ENCODE results near the gene CGNL1.

DNA sequence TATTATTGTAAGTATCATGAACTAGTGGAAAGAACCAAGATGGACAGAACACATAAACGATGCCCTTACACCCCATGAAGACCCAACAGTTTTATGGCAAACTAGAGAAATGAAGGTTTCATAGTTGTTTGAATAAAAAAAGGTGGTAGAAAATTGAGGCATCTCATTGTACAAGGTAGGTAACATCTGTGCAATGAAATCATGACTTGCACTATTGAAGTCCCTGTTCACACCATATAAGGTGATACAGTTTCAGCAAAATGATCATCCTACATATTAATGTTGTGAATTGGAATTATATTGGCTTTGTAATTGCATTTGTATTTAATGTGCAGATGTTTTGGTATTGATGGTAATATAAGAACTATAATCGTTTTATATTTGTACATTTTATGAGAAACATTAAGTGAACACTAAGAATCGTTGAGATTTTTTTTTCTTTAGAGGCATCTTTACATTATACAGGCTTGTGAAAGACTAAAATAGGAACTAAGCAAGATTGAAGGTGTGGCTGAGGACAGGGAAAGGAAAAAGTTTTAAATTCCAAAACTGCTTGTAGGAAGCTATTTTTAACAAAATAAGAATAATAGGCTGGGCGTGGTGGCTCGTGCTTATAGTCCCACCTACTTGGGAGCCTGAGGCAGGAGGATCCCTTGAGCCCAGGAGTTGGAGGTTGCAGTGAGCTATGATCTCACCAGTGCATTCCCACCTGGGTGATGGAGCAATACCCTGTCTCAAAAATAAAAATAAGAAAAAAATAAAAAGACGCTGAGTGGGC, 48.5 kb downstream of the CGNL1 start:
- no peak for TF ChIP-seq POLR2A (IDR thresholded peaks at IDR 0.05)
- TF ChIP-seq, protein P1, sequence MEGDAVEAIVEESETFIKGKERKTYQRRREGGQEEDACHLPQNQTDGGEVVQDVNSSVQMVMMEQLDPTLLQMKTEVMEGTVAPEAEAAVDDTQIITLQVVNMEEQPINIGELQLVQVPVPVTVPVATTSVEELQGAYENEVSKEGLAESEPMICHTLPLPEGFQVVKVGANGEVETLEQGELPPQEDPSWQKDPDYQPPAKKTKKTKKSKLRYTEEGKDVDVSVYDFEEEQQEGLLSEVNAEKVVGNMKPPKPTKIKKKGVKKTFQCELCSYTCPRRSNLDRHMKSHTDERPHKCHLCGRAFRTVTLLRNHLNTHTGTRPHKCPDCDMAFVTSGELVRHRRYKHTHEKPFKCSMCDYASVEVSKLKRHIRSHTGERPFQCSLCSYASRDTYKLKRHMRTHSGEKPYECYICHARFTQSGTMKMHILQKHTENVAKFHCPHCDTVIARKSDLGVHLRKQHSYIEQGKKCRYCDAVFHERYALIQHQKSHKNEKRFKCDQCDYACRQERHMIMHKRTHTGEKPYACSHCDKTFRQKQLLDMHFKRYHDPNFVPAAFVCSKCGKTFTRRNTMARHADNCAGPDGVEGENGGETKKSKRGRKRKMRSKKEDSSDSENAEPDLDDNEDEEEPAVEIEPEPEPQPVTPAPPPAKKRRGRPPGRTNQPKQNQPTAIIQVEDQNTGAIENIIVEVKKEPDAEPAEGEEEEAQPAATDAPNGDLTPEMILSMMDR (IDR thresholded peaks at IDR 0.05): no peak
